Mesendoderm (in vitro differentiated cells): ENCODE measurements around the gene MRM2.

Experiments used
- DNase-seq: peaks from one replicate; pipeline ENCODE4 v3.0.0; 2013
- H2AK5ac ChIP-seq: 2 replicates; pipeline ENCODE4 v1.6.1; 2013; ENCODE audit warnings: low read length, inconsistent platforms
- H2BK120ac ChIP-seq: 2 replicates; pipeline ENCODE4 v1.6.1; 2013; ENCODE audit warnings: low read depth, mild to moderate bottlenecking, low read length, moderate library complexity, mixed read lengths
- H2BK15ac ChIP-seq: replicated peaks from 2 replicates; pipeline ENCODE4 v1.6.1; 2013; ENCODE audit warnings: low read depth, mild to moderate bottlenecking, moderate library complexity
- H2BK5ac ChIP-seq: 2 replicates; pipeline ENCODE4 v1.6.1; 2013; ENCODE audit warnings: low read length, inconsistent platforms
- H3K18ac ChIP-seq: 2 replicates; pipeline ENCODE4 v1.6.1; 2013; ENCODE audit warnings: mild to moderate bottlenecking, low read length, mixed read lengths
- H3K23ac ChIP-seq: one replicate; pipeline ENCODE4 v1.6.1; 2013; ENCODE audit warnings: low read length
- H3K27ac ChIP-seq: 2 replicates; pipeline ENCODE4 v1.5.1; 2013; ENCODE audit warnings: low read depth, mild to moderate bottlenecking, inconsistent platforms, low read length, moderate library complexity
- H3K27me3 ChIP-seq: 2 replicates; pipeline ENCODE4 v1.6.1; 2013; ENCODE audit warnings: low read length, control low read depth, mild to moderate bottlenecking, inconsistent platforms; ENCODE audit not compliant: insufficient read depth, poor library complexity
- H3K36me3 ChIP-seq: 2 replicates; pipeline ENCODE4 v1.6.1; 2013; ENCODE audit warnings: low read length, inconsistent platforms; ENCODE audit not compliant: control insufficient read depth, insufficient read depth
- H3K4ac ChIP-seq: one replicate; pipeline ENCODE4 v1.6.1; 2013; ENCODE audit warnings: low read depth, mild to moderate bottlenecking, low read length, moderate library complexity
- H3K4me1 ChIP-seq: 2 replicates; pipeline ENCODE4 v1.6.1; 2013; ENCODE audit warnings: low read depth, low read length, inconsistent platforms; ENCODE audit not compliant: control insufficient read depth
- H3K4me2 ChIP-seq: 2 replicates; pipeline ENCODE4 v1.6.1; 2013; ENCODE audit warnings: low read length
- H3K4me3 ChIP-seq: 2 replicates; pipeline ENCODE4 v1.5.1; 2013; ENCODE audit warnings: mild to moderate bottlenecking, low read length
- H3K56ac ChIP-seq: one replicate; pipeline ENCODE4 v1.6.1; 2013; ENCODE audit warnings: low read length
- H3K79me1 ChIP-seq: 2 replicates; pipeline ENCODE4 v1.6.1; 2013; ENCODE audit warnings: low read length, inconsistent platforms
- H3K79me2 ChIP-seq: 2 replicates; pipeline ENCODE4 v1.6.1; 2013; ENCODE audit warnings: mild to moderate bottlenecking, low read length; ENCODE audit not compliant: control insufficient read depth, insufficient read depth
- H3K9ac ChIP-seq: 2 replicates; pipeline ENCODE4 v1.6.1; 2013; ENCODE audit warnings: low read length, inconsistent platforms
- H4K5ac ChIP-seq: one replicate; pipeline ENCODE4 v1.6.1; 2013; ENCODE audit warnings: low read length
- H4K8ac ChIP-seq: one replicate; pipeline ENCODE4 v1.6.1; 2013; ENCODE audit warnings: low read depth, mild to moderate bottlenecking, control low read depth, low read length, moderate library complexity
- WGBS: extraction: QIAGEN DNeasy Blood & Tissue Kit; methylation state at CpG from one replicate; pipeline ENCODE4 v1.1.7; 2013; ENCODE audit warnings: low lambda C conversion rate, missing lambda C conversion rate; ENCODE audit not compliant: insufficient coverage; ENCODE audit errors: extremely low coverage; 5-methylcytosine and 5-hydroxymethylcytosine counted together

The MRM2 gene

DNA sequence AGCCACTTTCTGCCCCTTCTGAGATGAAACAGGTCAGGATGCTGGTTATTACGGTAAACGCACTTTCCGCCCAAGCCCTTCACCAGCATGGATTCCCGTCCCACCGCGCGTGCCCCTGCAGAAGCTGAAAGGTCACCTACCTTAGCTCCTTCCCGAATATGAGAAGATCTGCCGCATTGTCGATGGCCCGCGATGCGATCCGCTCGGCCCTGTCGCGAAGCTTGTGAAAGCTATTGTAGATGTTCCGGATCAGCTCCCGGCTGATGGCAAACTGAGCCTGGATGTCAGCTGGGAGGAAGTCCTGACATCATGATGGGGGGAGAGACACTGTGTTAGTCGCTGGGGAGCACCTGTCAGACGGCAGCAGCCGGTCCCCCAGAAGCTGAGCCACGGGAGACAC lies 22.2 kb upstream of the MRM2 start:
- H4K8ac ChIP-seq: no peak overlapping the region
- H3K4me1 ChIP-seq: no peaks in the 10 kb centered on the region

DNA sequence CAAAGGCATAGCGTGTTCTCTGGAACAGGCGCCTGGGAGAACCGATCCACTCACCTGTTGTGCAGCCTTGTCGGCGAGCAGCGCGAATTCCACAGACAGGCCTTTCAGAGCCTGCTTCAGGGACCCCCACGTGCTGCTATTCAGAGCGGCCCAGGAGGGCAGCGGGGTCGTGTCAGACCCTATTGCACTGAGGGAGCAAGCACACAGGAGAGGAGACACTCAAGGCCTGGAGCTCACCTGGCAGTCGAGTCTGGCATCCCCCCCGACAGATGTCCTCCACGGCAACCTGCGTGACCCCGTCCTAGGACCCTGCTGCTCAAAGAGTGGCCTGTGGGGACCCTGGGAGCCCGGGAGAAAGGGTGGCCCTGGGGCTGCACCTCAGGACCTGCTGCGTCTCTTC lies 21.2 kb upstream of the MRM2 start:
- Histone ChIP-seq H3K9ac (no peak overlapping the region), H3K27ac (no peak overlapping the region), H2AK5ac (no peak overlapping the region), H3K4me1 (no peaks in the 10 kb centered on the region), H3K79me1 (no peaks in the 10 kb centered on the region), H3K18ac (no peak overlapping the region), H2BK120ac (no peak overlapping the region), H3K79me2 (no peaks in the 10 kb centered on the region), H3K23ac (no peak overlapping the region), H4K5ac (no peak overlapping the region), H3K4me2 (no peak overlapping the region), H2BK15ac (no peak overlapping the region), H3K27me3 (no peaks in the 10 kb centered on the region), H3K4ac (no peak overlapping the region), H3K36me3 (no peaks in the 10 kb centered on the region), H2BK5ac (no peak overlapping the region), H4K8ac (no peak overlapping the region), H3K56ac (no peak overlapping the region), H3K4me3 (no peak overlapping the region)
- no peak for DNase-seq
- WGBS: no CpG with 5 or more reads among the region's 18 CpGs

More for the DNA sequence above, 22.2 kb upstream of the MRM2 start:
- Histone ChIP-seq H3K27me3 (no peaks in the 10 kb centered on the region), H2BK5ac (no peak overlapping the region), H3K9ac (no peak overlapping the region), H3K36me3 (no peaks in the 10 kb centered on the region), H3K79me1 (no peaks in the 10 kb centered on the region), H2BK15ac (no peak overlapping the region), H3K27ac (no peak overlapping the region), H3K56ac (no peak overlapping the region), H3K23ac (no peak overlapping the region), H3K79me2 (no peaks in the 10 kb centered on the region), H4K5ac (no peak overlapping the region), H3K4me3 (no peak overlapping the region), H3K18ac (no peak overlapping the region), H3K4me2 (no peak overlapping the region), H2AK5ac (no peak overlapping the region), H2BK120ac (no peak overlapping the region), H3K4ac (no peak overlapping the region)
- DNase-seq: no peak
- WGBS: no CpG with 5 or more reads among the region's 23 CpGs

DNA sequence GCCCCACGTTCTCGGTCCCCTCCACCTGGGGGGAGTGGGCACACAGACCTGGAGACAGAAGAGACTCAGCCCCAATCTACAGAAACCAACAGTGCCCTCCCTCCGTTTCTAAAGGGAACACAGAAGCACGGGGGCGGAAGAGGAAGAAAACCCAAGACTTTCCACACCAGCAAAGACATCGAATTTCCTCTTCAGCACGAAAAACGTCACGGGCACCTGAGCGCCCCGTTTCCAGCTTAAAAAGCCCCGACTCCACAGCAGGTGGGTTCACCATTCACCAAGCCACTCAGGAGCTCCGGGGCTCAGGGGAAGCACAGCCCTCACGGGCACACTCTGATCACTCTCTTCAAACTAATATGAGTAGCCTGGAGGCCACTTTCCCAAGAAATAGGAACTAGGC lies 19.6 kb upstream of the MRM2 start:
- H4K5ac ChIP-seq: no peak overlapping the region
- H3K4ac ChIP-seq: no peak overlapping the region
- H3K4me1 ChIP-seq: no peaks in the 10 kb centered on the region
- H3K56ac ChIP-seq: no peak overlapping the region
- no peak overlapping the region for H3K4me3 ChIP-seq
- H3K79me1 ChIP-seq: no peaks in the 10 kb centered on the region
- no peaks in the 10 kb centered on the region for H3K27me3 ChIP-seq
- H3K27ac ChIP-seq: peak overlapping the region; percentile 12
- no peak overlapping the region for H3K23ac ChIP-seq
- H3K36me3 ChIP-seq: no peaks in the 10 kb centered on the region
- no peak overlapping the region for H2BK120ac ChIP-seq
- H3K18ac ChIP-seq: no peak overlapping the region
- H3K9ac ChIP-seq: no peak overlapping the region
- H3K79me2 ChIP-seq: no peaks in the 10 kb centered on the region
- H2AK5ac ChIP-seq: no peak overlapping the region
- no CpG with 5 or more reads among the region's 14 CpGs for WGBS
- H2BK15ac ChIP-seq: no peak overlapping the region
- H3K4me2 ChIP-seq: no peak overlapping the region
- H4K8ac ChIP-seq: no peak overlapping the region
- H2BK5ac ChIP-seq: no peak overlapping the region
- DNase-seq: no peak

DNA sequence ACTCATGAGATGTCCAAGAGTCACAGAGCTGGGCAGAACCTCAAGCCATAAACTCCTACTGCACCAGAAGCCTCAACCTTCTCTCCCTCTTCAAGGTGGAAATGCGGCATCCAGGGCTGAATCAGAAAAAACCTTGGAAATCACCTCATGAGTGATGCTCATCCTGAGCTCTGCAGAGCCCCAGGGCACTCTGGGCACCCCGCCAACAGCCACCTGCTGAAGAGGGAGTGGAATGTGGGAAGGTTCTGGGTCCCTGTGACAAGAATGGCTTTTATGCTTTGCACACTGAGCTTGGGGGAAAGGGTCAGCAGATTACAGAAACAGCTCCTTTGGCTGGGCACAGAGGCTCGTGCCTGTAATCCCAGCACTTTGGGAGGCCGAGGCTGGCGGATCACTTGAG lies 18.8 kb upstream of the MRM2 start:
- no peak overlapping the region for H3K4ac ChIP-seq
- H3K79me2 ChIP-seq: no peaks in the 10 kb centered on the region
- H4K8ac ChIP-seq: no peak overlapping the region
- no peak overlapping the region for H2BK5ac ChIP-seq
- H3K79me1 ChIP-seq: no peaks in the 10 kb centered on the region
- H2BK120ac ChIP-seq: no peak overlapping the region
- H3K9ac ChIP-seq: no peak overlapping the region
- no peak overlapping the region for H3K23ac ChIP-seq
- H3K18ac ChIP-seq: no peak overlapping the region
- H3K56ac ChIP-seq: no peak overlapping the region
- WGBS: no CpG with 5 or more reads among the region's 5 CpGs
- H3K27me3 ChIP-seq: no peaks in the 10 kb centered on the region
- no peak overlapping the region for H3K4me3 ChIP-seq
- no peak overlapping the region for H2AK5ac ChIP-seq
- H3K4me2 ChIP-seq: no peak overlapping the region
- no peaks in the 10 kb centered on the region for H3K4me1 ChIP-seq
- DNase-seq: no peak
- H4K5ac ChIP-seq: no peak overlapping the region
- no peak overlapping the region for H3K27ac ChIP-seq
- H2BK15ac ChIP-seq: no peak overlapping the region
- H3K36me3 ChIP-seq: no peaks in the 10 kb centered on the region

DNA sequence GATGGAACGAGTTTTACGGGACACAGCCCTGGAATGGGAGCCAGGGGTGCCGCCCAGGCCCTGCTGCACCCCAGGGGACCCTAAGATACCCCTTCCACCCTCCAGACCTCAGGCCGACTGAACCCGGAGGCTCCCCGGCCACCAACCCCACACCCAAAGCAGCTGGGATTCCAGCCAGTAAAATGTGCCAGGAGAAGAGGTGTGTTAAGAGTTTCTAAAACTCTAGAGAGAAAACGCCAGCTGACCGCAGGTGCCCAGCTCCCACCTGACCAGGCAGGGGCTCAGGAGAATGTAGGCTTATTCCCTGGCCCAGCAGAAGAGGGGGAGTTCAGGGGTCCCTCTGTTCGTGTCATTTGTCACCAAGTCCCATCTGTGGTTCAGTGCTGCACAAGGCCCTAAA lies 17.5 kb upstream of the MRM2 start:
- H3K4me1 ChIP-seq: no peaks in the 10 kb centered on the region
- H3K27me3 ChIP-seq: no peaks in the 10 kb centered on the region
- no peak overlapping the region for H3K56ac ChIP-seq
- H3K4ac ChIP-seq: no peak overlapping the region
- H3K4me2 ChIP-seq: no peak overlapping the region
- H2BK15ac ChIP-seq: no peak overlapping the region
- no peak overlapping the region for H3K18ac ChIP-seq
- H3K23ac ChIP-seq: no peak overlapping the region
- H3K79me2 ChIP-seq: no peaks in the 10 kb centered on the region
- H2BK5ac ChIP-seq: no peak overlapping the region
- no peak for DNase-seq
- no peaks in the 10 kb centered on the region for H3K36me3 ChIP-seq
- no peak overlapping the region for H3K4me3 ChIP-seq
- no peak overlapping the region for H4K5ac ChIP-seq
- no peaks in the 10 kb centered on the region for H3K79me1 ChIP-seq
- H3K9ac ChIP-seq: no peak overlapping the region
- no peak overlapping the region for H2AK5ac ChIP-seq
- no peak overlapping the region for H3K27ac ChIP-seq
- no peak overlapping the region for H4K8ac ChIP-seq
- no peak overlapping the region for H2BK120ac ChIP-seq
- no CpG with 5 or more reads among the region's 9 CpGs for WGBS

DNA sequence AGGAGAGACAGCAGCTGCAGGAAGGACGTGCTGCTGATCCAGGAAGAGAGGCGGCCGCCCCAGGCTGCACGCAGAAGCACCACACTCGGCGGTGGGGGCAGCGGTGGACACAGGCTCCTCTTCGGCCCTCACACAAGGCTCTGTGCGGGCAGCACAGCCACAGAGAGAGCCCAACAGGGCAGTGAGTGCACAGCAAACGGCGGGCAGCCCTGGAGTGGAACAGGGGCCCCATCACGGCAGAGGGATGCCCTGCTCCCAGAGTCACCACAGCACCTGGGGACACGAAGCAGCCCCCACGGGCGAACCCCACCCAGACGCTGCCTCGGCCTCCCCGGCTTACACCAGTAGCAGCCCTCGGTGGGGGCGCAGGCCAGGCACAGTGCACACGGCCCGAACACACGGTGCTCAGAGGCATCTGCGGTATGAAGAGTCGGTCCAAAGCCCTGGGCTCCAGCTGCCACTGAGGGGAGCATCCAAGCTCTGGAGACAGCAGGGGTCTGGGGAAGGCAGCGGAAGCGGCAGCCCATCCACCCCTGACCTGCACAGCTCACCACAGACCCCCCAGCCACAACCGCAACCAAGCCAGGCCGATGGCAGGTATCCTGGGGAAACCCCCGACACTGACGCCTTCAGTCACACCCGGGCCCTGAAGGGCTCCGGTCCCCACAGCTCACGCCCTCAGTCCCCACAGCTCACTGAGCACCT lies 16.8 kb upstream of the MRM2 start:
- Histone ChIP-seq H3K27ac (no peak overlapping the region), H3K79me2 (no peaks in the 10 kb centered on the region), H2BK120ac (no peak overlapping the region), H4K8ac (no peak overlapping the region), H2BK5ac (no peak overlapping the region), H3K18ac (no peak overlapping the region), H3K9ac (no peak overlapping the region), H3K4ac (no peak overlapping the region), H3K4me3 (no peak overlapping the region), H3K4me2 (no peak overlapping the region), H3K23ac (no peak overlapping the region), H2AK5ac (no peak overlapping the region), H3K4me1 (no peaks in the 10 kb centered on the region), H3K56ac (no peak overlapping the region), H3K36me3 (no peaks in the 10 kb centered on the region), H4K5ac (no peak overlapping the region), H2BK15ac (no peak overlapping the region), H3K79me1 (no peaks in the 10 kb centered on the region), H3K27me3 (no peaks in the 10 kb centered on the region)
- DNase-seq: no peak
- no CpG with 5 or more reads among the region's 34 CpGs for WGBS
